Muscle of back (tissue), 11 donors: ENCODE measurements around the gene UNCX. TPM values are rescaled to one million over a fixed set of nuclear protein-coding genes. Genes with fewer than 3 reads are reported as not detected.

Source experiments
- DNase-seq, 3 donors: peaks; one replicate each; pipeline versions ENCODE4 v3.0.0 to v3.0.0-alpha.2; 2013
- polyA plus RNA-seq, 10 donors: library from polyadenylated mRNA; unstranded; fragments of 120-200 nt; gene quantifications; one replicate each; pipeline ENCODE4 v1.2.1, GENCODE V29; 2013; ENCODE audit not compliant: insufficient read length in 10 of 10

The UNCX gene
- polyA plus RNA-seq, 10 donors = 0.09 to 0.46 (median 0.26) TPM; not detected in 7

- no peak for DNase-seq
Measured at GRCh38 chr7:1231214-1232102, 1.2 kb upstream of the UNCX start.

DNA sequence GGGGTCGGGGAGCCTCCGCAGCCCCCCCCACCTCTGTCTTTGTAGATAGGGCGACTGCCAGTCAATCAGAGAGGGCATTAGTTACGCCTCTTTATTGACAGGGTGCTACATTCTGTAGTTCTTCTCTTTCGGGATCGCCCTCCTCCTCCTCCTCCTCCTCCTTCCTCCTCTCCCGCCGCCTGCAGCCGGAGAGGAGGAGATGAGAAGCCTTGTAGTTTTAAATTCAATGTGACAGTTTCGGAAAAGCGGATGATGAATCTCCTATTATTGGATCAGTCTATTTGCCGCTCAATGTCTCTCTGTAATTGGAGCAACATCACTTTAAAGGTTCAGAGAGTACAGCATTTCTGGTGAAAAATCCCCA is 587 bp upstream of the UNCX start:
- no peak for DNase-seq

DNA sequence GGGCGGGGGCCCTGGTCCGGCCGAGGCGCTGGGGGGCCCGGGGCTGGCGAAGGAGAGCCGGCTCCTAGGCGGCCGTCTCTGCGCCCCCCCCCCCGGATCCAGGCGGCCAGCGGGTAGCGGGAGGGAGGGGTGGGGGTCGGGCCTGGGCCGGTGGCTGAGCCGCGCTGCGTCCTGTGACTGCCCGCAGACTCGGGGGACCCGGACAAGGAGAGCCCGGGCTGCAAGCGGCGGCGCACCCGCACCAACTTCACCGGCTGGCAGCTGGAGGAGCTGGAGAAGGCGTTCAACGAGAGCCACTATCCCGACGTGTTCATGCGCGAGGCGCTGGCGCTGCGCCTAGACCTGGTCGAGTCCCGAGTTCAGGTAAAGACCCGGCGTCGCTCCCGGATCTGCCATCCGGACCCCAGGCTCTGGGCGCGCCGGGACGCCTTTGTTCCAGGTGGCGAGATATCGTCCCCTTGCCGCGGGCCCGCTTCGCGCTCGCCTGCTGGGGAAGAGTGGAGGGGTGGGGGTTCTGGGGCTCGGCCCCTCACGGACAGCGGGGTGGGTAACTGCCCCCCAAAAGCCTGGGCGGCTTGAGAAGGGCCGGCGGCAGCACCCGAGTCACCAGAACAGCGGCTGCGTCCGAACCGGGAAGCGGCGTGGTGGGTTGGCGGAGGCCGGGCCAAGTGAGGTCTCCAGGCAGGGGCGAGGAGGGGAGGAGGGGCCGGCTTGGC is 819 bp downstream of the UNCX start:
- no peak for DNase-seq

- DNase-seq = no peak
Measured at GRCh38 chr7:1234049-1234880, 1.6 kb downstream of the UNCX start.

DNA sequence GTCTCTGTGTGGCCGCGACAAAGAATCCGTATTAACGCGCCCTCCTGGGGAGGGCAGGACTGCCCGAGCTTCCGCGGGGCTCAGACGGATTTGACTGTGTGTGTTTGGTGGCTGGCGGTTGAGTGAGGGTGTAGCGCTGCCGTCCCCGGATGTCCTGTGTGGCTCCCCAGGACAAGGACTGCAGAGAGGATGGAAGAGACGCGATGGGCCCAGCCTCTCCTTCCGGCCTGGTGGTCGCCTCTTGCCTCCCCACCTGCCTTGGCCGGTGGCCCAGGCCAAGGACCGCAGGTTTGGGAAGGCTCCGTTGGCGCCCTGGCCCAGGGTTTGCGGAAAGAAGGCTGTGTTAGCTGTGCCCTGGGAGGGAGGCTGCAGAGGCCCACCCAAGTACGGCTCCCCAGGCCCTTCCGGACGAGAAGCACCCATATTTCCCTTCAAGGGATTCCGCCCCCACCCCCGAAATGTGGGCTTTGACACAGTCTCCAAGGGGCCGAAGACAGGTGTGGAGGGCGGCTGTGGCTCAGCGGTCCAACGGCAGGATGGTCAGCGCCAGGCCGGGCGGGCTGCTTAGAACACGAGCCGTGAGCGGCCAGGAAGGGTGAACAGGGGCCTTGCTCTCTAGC is 2.3 kb downstream of the UNCX start:
- DNase-seq = no peak

- no peak for DNase-seq
Measured at GRCh38 chr7:1235501-1236131, 2.9 kb downstream of the UNCX start.

- DNase-seq = no peak
Measured at GRCh38 chr7:1236132-1236661, 3.5 kb downstream of the UNCX start.

- DNase-seq = no peak
Measured at GRCh38 chr7:1236831-1237701, 4.4 kb downstream of the UNCX start.

- no peak for DNase-seq
Measured at GRCh38 chr7:1237704-1238255, 5.1 kb downstream of the UNCX start.

DNA sequence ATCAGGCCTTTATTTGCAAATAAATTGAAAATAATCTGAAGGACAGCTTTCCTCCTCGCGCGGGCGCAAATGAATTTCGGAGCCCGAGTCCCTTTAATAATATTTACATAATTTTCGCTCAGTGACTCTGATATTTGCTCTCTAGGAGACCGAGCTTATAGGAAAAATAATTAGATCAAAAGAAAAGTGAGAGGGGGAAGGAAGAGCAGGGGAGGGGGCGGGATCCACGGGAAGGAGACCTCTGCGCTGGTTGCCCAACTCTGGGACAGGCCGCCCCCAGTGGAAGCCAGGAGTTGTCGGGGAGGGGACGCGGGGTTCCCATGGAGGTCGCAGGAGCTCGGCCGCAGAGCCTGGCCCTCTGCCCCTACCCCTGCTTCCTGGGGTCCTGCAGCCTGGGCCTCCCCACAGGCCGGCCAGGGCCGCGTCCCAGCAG is 5.8 kb downstream of the UNCX start:
- DNase-seq = no peak

DNA sequence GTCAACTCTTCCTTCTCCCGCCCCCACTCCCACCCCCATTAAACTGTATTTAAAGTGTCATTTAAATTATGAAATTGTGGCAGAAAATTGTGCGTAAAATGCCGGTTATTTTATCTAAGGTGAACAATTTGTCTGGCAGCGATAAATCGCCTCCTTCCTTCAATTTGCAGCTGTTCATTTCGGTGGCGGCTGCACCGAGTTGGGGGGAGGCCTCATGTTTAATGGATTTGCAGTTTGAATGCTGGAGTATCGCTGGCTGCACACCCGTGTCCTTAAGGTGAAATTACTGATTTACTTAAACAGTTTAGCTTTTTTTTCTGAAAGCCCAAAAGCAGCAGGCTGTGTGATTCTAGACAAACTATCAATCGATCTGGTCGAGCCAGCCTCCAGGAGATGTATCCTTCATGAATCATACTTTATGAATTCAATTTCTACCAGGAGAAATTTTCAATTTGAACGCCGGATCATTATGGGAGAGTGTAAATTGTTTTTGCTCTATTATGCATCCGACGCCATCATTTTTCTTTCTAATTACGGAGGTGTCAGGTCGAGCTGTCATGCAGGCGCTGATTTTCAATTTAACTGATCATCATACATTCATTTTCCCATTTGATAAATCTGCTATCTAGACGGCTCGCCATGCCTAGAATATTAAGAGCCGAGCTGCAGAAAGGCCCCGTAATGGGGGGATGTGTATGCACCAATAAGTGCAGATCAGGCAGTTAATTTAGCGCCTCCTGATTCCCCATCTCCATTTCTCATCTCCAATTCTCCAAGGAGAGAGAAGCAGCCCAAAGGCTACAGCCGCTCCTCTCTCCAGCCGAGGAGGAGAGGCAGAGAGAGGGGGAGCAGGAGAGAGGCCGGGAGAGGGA is 6.5 kb downstream of the UNCX start:
- DNase-seq = no peak

GRCh38 chr7:1239803-1240516 is 7.3 kb downstream of the UNCX start:
- no peak for DNase-seq

DNA sequence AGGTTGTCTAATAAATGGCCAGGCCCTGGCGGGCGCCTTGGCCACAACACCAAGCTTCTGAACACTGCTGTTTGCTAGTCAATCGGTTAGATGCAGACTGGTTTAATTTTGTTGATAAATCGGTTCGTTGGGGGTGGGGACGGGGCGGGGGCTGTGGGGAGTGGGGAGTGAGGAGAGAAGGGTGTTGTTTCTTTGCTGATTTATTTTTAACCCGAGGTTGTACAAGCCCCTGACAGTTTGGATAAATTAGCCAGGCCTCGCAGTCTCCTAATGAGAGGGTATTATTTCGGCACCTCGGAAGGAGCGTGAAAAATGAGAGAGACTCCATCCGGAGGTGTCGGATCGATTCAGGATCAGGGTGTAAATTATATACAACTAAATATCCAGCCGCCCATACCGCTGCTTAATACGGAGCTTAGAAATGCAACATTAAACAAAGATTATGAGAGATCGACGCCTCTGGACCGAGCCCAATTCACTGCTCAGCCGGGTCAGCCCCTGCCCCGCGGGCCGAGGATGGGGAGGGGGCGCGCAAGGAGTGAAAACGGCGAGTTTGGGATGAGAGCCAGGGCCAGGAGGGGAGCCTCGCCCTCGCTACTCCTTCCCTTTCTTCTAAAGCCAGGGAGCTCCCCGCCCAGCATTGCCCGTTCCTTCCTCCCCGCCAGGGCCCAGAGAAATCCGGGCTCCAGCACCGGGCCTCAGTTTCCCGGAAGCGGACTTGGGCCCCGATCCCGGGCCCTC is 8.0 kb downstream of the UNCX start:
- no peak for DNase-seq

DNA sequence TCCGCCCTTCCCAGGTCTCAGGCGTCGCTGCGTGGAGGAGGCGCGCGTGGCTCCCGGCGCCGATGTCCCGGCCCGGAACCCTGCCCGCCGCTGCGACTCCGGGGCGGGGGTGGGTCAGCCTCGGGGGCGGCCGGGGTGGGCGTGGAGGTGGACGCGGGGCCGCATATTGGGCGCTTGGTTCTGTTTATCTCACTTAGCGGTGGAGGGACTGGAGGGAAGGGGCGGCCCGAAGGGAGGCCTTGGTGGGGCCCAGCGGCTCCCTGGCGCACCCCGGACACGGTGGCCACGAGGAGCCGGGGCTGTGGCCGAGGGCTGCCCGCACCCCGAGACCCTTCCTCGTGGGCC is 8.6 kb downstream of the UNCX start:
- DNase-seq = no peak

GRCh38 chr7:1241603-1242255 is 9.1 kb downstream of the UNCX start:
- no peak for DNase-seq

GRCh38 chr7:1242256-1242605 is 9.6 kb downstream of the UNCX start:
- no peak for DNase-seq
